HG03432 (cell line): ENCODE results near the gene HOXA6.

Experiments
- ATAC-seq: cut with Tn5 transposase; IDR thresholded peaks from one replicate; pipeline ENCODE4 v1.9.1; 2021; ENCODE audit warnings: mild to moderate bottlenecking, moderate library complexity; ENCODE audit not compliant: unreplicated experiment

HOXA6 gene

GRCh38 chr7:27141137-27141922 lies 6.2 kb downstream of the HOXA6 start:
- ATAC-seq = no peak

- ATAC-seq = no peak
These were observed 7.3 kb downstream of the HOXA6 start for GRCh38 chr7:27140126-27140857.

- ATAC-seq = no peak
These were observed 8.0 kb downstream of the HOXA6 start for GRCh38 chr7:27139334-27140125.

- no peak for ATAC-seq
These were observed 8.6 kb downstream of the HOXA6 start for GRCh38 chr7:27138985-27139333.

GRCh38 chr7:27138472-27138871 lies 9.1 kb downstream of the HOXA6 start:
- no peak for ATAC-seq

GRCh38 chr7:27137640-27138315 lies 9.8 kb downstream of the HOXA6 start:
- ATAC-seq = no peak

- ATAC-seq = peak; percentile 60
These were observed 13.2 kb downstream of the HOXA6 start for GRCh38 chr7:27134392-27134791.

GRCh38 chr7:27133409-27134231 lies 14.0 kb downstream of the HOXA6 start:
- no peak for ATAC-seq

GRCh38 chr7:27132978-27133377 lies 14.6 kb downstream of the HOXA6 start:
- no peak for ATAC-seq

GRCh38 chr7:27132214-27132613 lies 15.4 kb downstream of the HOXA6 start:
- ATAC-seq = no peak

GRCh38 chr7:27131390-27131819 lies 16.2 kb downstream of the HOXA6 start:
- ATAC-seq = no peak

- peak; percentile 69 for ATAC-seq
These were observed 16.8 kb downstream of the HOXA6 start, which contains the start of gene HOXA4 for GRCh38 chr7:27130540-27131389. Gene HOXA4, minus strand, starts transcription at chr7:27130757. Its CDS starts 24 bp downstream, at chr7:27130733.

GRCh38 chr7:27129729-27130539 lies 17.6 kb downstream of the HOXA6 start:
- ATAC-seq = no peak

GRCh38 chr7:27128776-27129728 lies 18.5 kb downstream of the HOXA6 start:
- ATAC-seq = no peak

GRCh38 chr7:27128034-27128433 lies 19.5 kb downstream of the HOXA6 start:
- ATAC-seq = no peak

GRCh38 chr7:27126596-27127327 lies 20.8 kb downstream of the HOXA6 start:
- no peak for ATAC-seq
